ENCODE data around the gene ZFP3.

DNA sequence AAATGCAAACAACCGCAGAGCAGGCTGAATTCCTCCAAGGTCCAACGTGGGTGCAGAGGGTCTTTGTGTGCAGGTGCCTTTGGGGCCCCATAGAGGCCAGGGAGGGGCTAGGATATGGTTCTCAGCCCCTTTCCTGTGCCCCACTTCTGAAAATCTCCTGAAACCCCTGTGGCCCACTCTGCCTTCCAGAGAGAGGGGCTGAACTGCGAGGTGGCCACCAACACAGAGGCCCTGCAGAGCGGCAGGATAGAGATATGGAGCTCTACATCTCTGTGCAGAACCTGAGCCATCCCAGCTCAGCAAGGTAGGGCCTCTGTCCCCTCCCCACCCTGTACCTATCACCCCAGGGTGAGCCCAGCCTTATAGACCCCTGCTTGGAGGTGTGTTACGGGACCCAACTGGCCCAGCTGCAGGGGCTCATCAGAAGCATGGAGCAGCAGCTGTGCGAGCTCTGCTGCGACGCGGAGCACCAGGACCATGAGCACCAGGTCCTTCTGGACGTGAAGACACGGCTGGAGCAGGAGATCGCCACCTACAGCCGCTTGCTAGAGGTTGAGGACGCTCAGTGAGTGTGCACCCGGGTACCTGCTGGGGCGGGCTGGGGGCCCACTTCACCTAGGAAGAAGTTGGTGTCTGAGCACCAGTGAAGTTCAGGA, 43.0 kb downstream of the ZFP3 start:
- TF ChIP-seq, protein P1, sequence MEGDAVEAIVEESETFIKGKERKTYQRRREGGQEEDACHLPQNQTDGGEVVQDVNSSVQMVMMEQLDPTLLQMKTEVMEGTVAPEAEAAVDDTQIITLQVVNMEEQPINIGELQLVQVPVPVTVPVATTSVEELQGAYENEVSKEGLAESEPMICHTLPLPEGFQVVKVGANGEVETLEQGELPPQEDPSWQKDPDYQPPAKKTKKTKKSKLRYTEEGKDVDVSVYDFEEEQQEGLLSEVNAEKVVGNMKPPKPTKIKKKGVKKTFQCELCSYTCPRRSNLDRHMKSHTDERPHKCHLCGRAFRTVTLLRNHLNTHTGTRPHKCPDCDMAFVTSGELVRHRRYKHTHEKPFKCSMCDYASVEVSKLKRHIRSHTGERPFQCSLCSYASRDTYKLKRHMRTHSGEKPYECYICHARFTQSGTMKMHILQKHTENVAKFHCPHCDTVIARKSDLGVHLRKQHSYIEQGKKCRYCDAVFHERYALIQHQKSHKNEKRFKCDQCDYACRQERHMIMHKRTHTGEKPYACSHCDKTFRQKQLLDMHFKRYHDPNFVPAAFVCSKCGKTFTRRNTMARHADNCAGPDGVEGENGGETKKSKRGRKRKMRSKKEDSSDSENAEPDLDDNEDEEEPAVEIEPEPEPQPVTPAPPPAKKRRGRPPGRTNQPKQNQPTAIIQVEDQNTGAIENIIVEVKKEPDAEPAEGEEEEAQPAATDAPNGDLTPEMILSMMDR (conservative IDR thresholded peaks at IDR 0.05; ENCODE audit: low read depth in 2 of 2) = peak in 1 of 2 experiments; percentile 26; a peak in 2 of 4 replicates
- TF ChIP-seq EZH2phosphoT487 (IDR thresholded peaks at IDR 0.05; ENCODE audit: unreplicated experiment) (no peak), POLR2AphosphoS5 (IDR thresholded peaks at IDR 0.05; ENCODE audit: low read depth) (no peak), CREB1 (CRISPR knock-in tag; IDR thresholded peaks at IDR 0.05; ENCODE audit: low read depth) (no peak), EZH2 (IDR thresholded peaks at IDR 0.05; ENCODE audit: low read depth, unreplicated experiment) (no peak)

Data from GM23338 (cell line).